SW 1271 (cell line): ENCODE data around the gene TMCO1.
"Not testable (repeated sequence)": the region's sequence is repeated elsewhere in the genome, so short reads cannot be mapped to it uniquely, and the experiment has no call there.

Experiments
- DNase-seq, 2 experiments: peaks; one replicate each; lab custom pipeline; 2025; lab: John Stamatoyannopoulos, UW

The TMCO1 gene

GRCh38 chr1:165686971-165687433, 81.7 kb downstream of the TMCO1 start:
- DNase-seq, result no peak

- DNase-seq, result no peak
Measured at GRCh38 chr1:165686121-165686970, 82.3 kb downstream of the TMCO1 start.

GRCh38 chr1:165683848-165684485, 84.7 kb downstream of the TMCO1 start:
- DNase-seq, result no peak

GRCh38 chr1:165680773-165681172, 87.9 kb downstream of the TMCO1 start:
- DNase-seq, result not testable (repeated sequence)

- no peak for DNase-seq
Measured at GRCh38 chr1:165680303-165680702, 88.4 kb downstream of the TMCO1 start.

- DNase-seq, result no peak
Measured at GRCh38 chr1:165679282-165680036, 89.2 kb downstream of the TMCO1 start.

GRCh38 chr1:165678509-165678908, 90.2 kb downstream of the TMCO1 start:
- DNase-seq, result no peak
